ENCODE measurements around the gene ZBTB38. TPM values are rescaled to one million over a fixed set of nuclear protein-coding genes. Genes with fewer than 3 reads are reported as not detected.

Gene ZBTB38
- polyA plus RNA-seq, 1 donor from 2014 or later = 18.7 TPM

DNA sequence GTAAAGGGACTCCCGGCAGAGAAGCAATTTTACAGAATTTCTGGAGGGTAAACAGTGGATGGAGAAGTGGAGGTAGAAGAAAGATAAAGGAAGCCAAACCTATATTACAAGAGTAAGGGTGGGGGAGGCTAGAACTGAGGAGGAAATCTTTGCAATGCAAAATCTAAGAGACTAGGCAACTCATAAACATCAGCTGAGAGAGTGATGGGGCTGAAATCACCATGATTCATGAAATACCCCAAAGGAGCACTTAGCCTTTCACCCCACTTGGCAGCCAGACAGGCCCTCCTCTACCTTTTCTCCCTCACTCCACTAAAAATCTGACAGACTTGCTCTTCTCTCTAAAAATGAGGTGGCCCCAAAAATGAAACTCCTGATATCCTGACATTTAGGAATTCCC is 19.5 kb upstream of the ZBTB38 start:
- TF ChIP-seq, protein P1, sequence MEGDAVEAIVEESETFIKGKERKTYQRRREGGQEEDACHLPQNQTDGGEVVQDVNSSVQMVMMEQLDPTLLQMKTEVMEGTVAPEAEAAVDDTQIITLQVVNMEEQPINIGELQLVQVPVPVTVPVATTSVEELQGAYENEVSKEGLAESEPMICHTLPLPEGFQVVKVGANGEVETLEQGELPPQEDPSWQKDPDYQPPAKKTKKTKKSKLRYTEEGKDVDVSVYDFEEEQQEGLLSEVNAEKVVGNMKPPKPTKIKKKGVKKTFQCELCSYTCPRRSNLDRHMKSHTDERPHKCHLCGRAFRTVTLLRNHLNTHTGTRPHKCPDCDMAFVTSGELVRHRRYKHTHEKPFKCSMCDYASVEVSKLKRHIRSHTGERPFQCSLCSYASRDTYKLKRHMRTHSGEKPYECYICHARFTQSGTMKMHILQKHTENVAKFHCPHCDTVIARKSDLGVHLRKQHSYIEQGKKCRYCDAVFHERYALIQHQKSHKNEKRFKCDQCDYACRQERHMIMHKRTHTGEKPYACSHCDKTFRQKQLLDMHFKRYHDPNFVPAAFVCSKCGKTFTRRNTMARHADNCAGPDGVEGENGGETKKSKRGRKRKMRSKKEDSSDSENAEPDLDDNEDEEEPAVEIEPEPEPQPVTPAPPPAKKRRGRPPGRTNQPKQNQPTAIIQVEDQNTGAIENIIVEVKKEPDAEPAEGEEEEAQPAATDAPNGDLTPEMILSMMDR (IDR thresholded peaks at IDR 0.05; ENCODE audit: poor library complexity, severe bottlenecking) = no peak
- TF ChIP-seq SMC3 (conservative IDR thresholded peaks at IDR 0.05; ENCODE audit: poor library complexity) (no peak), MXI1 (conservative IDR thresholded peaks at IDR 0.05; ENCODE audit: poor library complexity, severe bottlenecking) (no peak), POLR2AphosphoS5 (IDR thresholded peaks at IDR 0.05) (no peak), TAF1 (IDR thresholded peaks at IDR 0.05; ENCODE audit: low read depth) (no peak), EZH2 (IDR thresholded peaks at IDR 0.05; ENCODE audit: borderline replicate concordance, insufficient read depth, low read length, poor library complexity, severe bottlenecking) (no peak), EP300 (conservative IDR thresholded peaks at IDR 0.05; ENCODE audit: poor library complexity, severe bottlenecking) (no peak), RAD21 (conservative IDR thresholded peaks at IDR 0.05) (no peak)
- TF ChIP-seq, protein P2, sequence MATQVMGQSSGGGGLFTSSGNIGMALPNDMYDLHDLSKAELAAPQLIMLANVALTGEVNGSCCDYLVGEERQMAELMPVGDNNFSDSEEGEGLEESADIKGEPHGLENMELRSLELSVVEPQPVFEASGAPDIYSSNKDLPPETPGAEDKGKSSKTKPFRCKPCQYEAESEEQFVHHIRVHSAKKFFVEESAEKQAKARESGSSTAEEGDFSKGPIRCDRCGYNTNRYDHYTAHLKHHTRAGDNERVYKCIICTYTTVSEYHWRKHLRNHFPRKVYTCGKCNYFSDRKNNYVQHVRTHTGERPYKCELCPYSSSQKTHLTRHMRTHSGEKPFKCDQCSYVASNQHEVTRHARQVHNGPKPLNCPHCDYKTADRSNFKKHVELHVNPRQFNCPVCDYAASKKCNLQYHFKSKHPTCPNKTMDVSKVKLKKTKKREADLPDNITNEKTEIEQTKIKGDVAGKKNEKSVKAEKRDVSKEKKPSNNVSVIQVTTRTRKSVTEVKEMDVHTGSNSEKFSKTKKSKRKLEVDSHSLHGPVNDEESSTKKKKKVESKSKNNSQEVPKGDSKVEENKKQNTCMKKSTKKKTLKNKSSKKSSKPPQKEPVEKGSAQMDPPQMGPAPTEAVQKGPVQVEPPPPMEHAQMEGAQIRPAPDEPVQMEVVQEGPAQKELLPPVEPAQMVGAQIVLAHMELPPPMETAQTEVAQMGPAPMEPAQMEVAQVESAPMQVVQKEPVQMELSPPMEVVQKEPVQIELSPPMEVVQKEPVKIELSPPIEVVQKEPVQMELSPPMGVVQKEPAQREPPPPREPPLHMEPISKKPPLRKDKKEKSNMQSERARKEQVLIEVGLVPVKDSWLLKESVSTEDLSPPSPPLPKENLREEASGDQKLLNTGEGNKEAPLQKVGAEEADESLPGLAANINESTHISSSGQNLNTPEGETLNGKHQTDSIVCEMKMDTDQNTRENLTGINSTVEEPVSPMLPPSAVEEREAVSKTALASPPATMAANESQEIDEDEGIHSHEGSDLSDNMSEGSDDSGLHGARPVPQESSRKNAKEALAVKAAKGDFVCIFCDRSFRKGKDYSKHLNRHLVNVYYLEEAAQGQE (IDR thresholded peaks at IDR 0.05; ENCODE audit: borderline replicate concordance) = no peak
- Histone ChIP-seq H3K79me2 (replicated peaks; ENCODE audit: insufficient read depth, low read length) (no peaks in the 10 kb centered on the region), H3K36me3 (ENCODE audit: insufficient read depth, low read length) (no peaks in the 10 kb centered on the region), H3K4me3 (ENCODE audit: low read length) (no peak overlapping the region), H4K20me1 (ENCODE audit: insufficient read depth) (no peaks in the 10 kb centered on the region), H3K27ac (ENCODE audit: low read length) (no peak overlapping the region), H3K9me3 (ENCODE audit: low read length) (no peaks in the 10 kb centered on the region), H3F3A (ENCODE audit: insufficient read depth, low read length, poor library complexity, severe bottlenecking) (no peaks in the 10 kb centered on the region), H3K9ac (ENCODE audit: low read length) (no peak overlapping the region), H3K4me2 (ENCODE audit: low read length) (no peak overlapping the region), H3K27me3 (ENCODE audit: insufficient read depth, low read depth, low read length) (no peaks in the 10 kb centered on the region), H3K9me2 (ENCODE audit: insufficient read depth, low read length) (no peaks in the 10 kb centered on the region), H2AFZ (ENCODE audit: low read depth, low read length) (no peak overlapping the region)

DNA sequence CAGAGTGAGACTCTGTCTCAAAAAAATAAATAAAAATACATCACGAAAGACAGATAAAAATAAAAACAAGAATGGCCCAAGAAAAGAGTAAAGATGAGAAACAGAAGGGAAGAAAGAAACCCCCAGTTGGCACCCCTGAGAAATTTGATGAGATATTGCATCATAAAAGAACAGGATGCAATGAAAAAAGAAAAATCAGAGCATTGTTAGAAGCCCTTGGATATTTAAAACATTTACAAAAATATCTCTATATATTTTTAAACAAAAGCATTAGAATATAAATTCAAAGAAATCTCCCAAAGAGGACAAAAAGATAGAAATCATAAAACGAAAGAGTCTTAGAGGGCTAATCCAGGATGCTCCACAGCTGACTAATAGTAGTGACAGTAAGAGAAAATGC is 18.6 kb upstream of the ZBTB38 start:
- Histone ChIP-seq H3K36me3 (ENCODE audit: insufficient read depth, low read length) (no peaks in the 10 kb centered on the region), H3K9me3 (ENCODE audit: low read length) (no peaks in the 10 kb centered on the region), H3K9ac (ENCODE audit: low read length) (no peak overlapping the region), H3K4me2 (ENCODE audit: low read length) (no peak overlapping the region), H3K27ac (ENCODE audit: low read length) (no peak overlapping the region), H3K27me3 (ENCODE audit: insufficient read depth, low read depth, low read length) (no peaks in the 10 kb centered on the region), H3K9me2 (ENCODE audit: insufficient read depth, low read length) (no peaks in the 10 kb centered on the region), H4K20me1 (ENCODE audit: insufficient read depth) (no peaks in the 10 kb centered on the region), H3K4me3 (ENCODE audit: low read length) (no peak overlapping the region), H2AFZ (ENCODE audit: low read depth, low read length) (no peak overlapping the region), H3F3A (ENCODE audit: insufficient read depth, low read length, poor library complexity, severe bottlenecking) (no peaks in the 10 kb centered on the region), H3K79me2 (replicated peaks; ENCODE audit: insufficient read depth, low read length) (no peaks in the 10 kb centered on the region)
- TF ChIP-seq, protein P2 (IDR thresholded peaks at IDR 0.05; ENCODE audit: borderline replicate concordance) = no peak
- no peak for TF ChIP-seq POLR2AphosphoS5 (IDR thresholded peaks at IDR 0.05)

Data from neural cell (in vitro differentiated cells).